HT-29 (cell line): ENCODE measurements around the gene PAN3. TPM values are rescaled to one million over a fixed set of nuclear protein-coding genes. Genes with fewer than 3 reads are reported as not detected.
"Not testable (repeated sequence)": the region's sequence is repeated elsewhere in the genome, so short reads cannot be mapped to it uniquely, and the experiment has no call there.

Source experiments
- DNase-seq: peaks from one replicate; pipeline ENCODE4 v3.0.0-alpha.2; 2015; ENCODE audit warnings: low spot score
- total RNA-seq: library from RNA; depleted of rRNA; stranded (reverse); fragments of >200 nt; shearing (Covaris generic); gene quantifications from 2 replicates; pipeline ENCODE4 v1.2.3, GENCODE V29; 2014

PAN3 gene
- total RNA-seq, 1 experiment from 2014 or later: 27.3 TPM

- peak; percentile 60 for DNase-seq
Observed at GRCh38 chr13:28136916-28137315, 1.4 kb upstream of the PAN3 start.

DNA sequence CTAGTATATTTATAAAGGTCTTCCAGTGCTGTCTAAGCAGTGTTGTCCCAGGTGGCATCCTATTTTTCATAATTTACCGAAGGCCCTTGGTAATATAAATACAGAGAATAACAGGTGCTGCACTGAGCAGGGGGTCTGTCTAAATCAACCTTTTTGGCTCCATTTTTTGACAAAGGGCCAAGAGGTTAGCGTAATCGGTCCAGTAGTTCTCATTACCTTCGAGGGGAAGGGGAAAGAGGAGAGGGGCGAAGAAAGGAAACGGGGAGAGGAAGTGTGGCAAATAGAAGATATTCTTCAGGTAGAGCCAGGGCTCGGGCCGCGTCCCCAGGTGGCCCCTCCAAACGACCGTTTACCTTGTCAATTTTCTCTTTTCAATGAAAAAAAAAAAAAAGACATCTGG lies 749 bp upstream of the PAN3 start:
- peak; percentile 58 for DNase-seq

DNA sequence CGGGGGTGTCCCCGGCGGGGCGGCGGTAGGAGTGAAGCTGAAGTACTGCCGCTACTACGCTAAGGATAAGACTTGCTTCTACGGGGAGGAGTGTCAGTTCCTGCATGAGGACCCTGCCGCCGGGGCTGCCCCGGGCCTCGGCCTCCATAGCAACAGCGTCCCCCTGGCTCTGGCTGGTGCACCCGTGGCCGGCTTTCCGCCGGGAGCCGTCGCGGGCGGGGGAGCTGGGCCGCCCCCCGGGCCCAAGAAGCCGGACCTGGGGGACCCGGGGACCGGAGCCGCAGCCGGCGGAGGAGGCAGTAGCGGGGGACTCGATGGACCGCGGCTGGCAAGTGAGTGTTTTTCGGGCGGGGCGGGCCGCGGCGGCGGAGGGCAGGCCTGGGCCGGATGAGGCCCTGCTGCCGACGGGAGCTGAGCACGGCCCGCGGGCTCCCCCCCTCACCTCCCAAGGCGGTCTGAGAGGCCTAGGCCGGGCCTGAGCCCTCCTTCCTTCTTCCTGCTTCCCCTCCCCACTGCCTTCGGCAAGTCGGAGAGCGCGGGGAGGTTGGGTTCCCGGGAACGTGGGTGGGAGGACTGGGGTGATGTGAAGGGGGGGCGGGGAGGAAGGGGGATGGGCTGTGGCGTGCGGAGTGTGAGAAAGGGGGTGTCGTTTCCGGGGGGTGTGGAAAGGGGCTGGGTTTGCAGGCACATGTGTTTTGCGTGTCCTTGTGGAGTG lies 568 bp downstream of the PAN3 start:
- peak; percentile 97 for DNase-seq

GRCh38 chr13:28140433-28141125 lies 2.2 kb downstream of the PAN3 start:
- peak; percentile 17 for DNase-seq

DNA sequence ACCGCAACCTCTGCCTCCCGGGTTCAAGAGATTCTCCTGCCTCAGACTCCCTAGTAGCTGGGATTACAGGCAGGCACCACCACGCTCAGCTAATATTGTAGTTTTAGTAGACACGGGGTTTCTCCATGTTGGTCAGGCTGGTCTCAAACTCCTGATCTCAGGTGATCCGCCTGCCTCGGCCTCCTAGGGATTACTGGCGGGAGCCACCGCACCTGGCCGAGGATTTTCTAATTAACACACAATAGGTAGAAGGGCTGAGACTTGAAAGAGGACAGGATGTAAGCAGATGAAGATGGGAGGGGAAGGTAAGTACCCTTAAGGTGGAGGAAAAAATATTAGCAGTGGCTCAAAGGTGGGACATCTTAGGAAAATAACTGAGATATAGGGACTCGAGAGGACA lies 3.2 kb downstream of the PAN3 start:
- not testable (repeated sequence) for DNase-seq

- no peak for DNase-seq
Observed at GRCh38 chr13:28145049-28145448, 6.7 kb downstream of the PAN3 start.

GRCh38 chr13:28147495-28147894 lies 9.2 kb downstream of the PAN3 start:
- DNase-seq: no peak

GRCh38 chr13:28159057-28159456 lies 20.7 kb downstream of the PAN3 start:
- DNase-seq: no peak

- peak; percentile 68 for DNase-seq
Observed at GRCh38 chr13:28161370-28161769, 23.0 kb downstream of the PAN3 start.

DNA sequence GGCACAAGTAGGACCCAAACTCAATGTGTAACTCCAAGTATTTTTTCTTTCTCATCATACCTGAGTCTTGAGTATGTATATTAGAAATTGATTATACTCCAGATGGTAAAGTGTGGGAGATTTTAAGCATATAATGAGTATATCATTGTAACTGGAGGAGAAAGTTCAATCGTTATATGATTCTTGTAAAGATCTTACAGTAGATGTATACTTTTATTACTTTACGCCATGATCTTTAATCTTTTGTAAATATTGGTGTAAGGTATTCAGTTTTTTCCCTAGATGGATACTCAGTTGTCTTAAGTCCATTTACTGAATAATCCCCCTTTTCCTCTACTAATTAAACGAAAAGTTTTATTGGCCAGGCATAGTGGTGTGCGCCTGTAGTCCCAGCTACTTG lies 25.2 kb downstream of the PAN3 start:
- no peak for DNase-seq

DNA sequence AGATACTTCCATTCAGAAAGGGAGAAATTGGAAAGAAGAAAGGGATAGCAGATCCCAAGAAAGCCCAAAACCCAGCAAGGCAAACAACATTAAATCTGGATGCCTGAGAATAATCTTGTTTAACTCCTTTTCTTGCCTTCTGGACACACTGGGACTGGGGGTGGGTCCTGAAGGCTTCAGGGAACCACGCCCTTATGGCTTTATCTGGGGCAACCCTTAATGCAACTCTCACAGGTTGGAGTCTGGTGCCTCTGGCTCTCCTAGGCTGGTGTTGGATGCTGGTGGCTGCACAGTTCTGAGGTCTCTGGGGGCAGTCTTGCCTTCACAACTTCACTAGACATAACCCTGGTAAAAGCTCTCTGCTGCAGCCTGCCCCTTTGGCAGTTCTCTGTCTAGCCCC lies 27.9 kb downstream of the PAN3 start:
- DNase-seq: no peak

- no peak for DNase-seq
Observed at GRCh38 chr13:28171266-28171665, 32.9 kb downstream of the PAN3 start.

DNA sequence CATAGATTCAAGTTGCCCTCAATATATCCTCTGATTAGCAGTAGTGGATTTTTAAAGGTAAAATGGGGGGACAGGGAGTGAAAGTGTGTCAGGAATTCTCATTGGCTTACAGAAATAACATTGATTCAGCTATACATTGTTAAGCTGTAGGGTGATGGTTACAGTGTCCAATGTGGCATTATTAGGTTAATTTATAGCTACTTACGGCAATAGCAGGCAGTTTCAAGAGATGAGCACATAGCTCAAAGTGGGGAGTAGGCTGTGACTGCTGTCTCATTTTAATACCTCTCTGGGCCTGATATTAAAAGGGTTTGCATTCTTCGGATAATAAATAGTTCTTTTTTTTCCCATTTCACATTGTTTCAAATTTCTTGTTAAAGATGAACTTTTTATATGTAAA lies 34.6 kb downstream of the PAN3 start:
- DNase-seq: no peak

DNA sequence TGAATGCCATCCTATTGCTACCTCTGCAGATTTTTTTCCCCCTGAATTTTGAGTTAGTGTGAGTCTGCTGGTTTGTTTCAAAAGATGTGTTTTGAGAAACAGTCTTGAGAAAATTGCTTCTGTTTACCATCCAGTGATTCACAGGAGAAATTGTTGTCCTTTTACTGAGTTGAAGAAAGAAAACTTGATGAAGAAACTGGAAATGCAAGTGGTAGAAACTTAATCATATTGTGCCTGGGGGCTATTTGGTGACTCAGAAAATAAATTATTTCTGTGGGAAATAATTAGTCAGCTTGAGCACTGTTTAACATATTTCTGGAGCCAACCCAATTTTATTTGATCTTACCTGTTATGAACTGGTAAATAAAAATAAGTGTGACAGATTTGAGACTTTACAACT lies 35.4 kb downstream of the PAN3 start:
- DNase-seq: no peak

- DNase-seq: no peak
Observed at GRCh38 chr13:28177327-28177726, 39.0 kb downstream of the PAN3 start.

GRCh38 chr13:28177877-28178276 lies 39.5 kb downstream of the PAN3 start:
- no peak for DNase-seq

- DNase-seq: no peak
Observed at GRCh38 chr13:28179974-28180373, 41.6 kb downstream of the PAN3 start.

- DNase-seq: no peak
Observed at GRCh38 chr13:28181413-28181812, 43.1 kb downstream of the PAN3 start.

DNA sequence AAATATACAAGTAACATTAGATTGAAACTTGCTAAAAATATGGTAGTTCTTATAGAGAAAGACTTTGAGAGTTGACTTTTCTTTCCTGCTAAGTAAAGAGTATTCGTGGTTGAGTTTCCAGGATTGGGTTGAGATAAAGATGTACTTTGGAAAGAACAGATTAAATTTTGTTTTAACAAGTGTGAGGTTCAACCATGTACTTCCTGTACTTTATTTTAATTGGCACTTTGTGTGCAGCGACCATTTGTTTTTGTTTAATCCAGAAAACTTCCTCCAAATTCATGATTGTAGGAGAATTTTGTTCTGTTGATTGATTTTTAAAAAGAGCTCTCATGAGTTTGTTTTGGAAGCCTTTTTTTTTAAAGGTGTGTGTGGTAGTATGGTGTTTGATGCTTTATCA lies 46.9 kb downstream of the PAN3 start:
- no peak for DNase-seq

DNA sequence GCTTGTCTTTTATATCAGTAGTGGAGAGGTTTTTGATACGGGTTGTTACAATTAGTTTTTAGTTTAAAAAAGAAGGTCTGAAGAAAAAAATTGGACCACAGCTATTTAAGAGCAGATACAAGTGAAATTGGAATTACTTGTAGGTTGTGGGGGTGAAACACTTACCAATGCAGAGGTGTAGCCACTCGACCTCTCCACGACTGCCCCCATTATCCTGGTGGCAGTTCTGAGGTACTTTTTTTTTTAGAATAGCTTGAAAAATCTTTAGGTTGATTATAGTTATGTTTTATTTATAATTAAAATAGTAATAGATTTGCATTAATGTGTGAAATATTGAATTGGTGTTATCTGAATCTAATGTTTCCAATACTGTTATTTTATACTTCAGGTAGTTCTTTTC lies 60.7 kb downstream of the PAN3 start:
- no peak for DNase-seq

GRCh38 chr13:28204043-28204442 lies 65.7 kb downstream of the PAN3 start:
- DNase-seq: no peak

- DNase-seq: no peak
Observed at GRCh38 chr13:28204690-28205443, 66.5 kb downstream of the PAN3 start.

GRCh38 chr13:28218679-28219078 lies 80.3 kb downstream of the PAN3 start:
- no peak for DNase-seq
